NCI-H187 (cell line): ENCODE data around the gene LPCAT3.

Experiments used
- DNase-seq, 2 experiments: peaks; one replicate each; lab custom pipeline; 2025; lab: John Stamatoyannopoulos, UW

The LPCAT3 gene

GRCh38 chr12:6998715-6999451 lies 19.4 kb downstream of the LPCAT3 start:
- no peak for DNase-seq

GRCh38 chr12:6996040-6996441 lies 22.2 kb downstream of the LPCAT3 start:
- DNase-seq: no peak

GRCh38 chr12:6987956-6988553 lies 30.2 kb downstream of the LPCAT3 start:
- DNase-seq: no peak

- DNase-seq: no peak
Measured at GRCh38 chr12:6982532-6982931, 35.7 kb downstream of the LPCAT3 start.

- no peak for DNase-seq
Measured at GRCh38 chr12:6981152-6982052, 36.9 kb downstream of the LPCAT3 start.

- DNase-seq: no peak
Measured at GRCh38 chr12:6980740-6981139, 37.5 kb downstream of the LPCAT3 start.

- no peak for DNase-seq
Measured at GRCh38 chr12:6980075-6980474, 38.2 kb downstream of the LPCAT3 start.

- DNase-seq: no peak
Measured at GRCh38 chr12:6979453-6979852, 38.8 kb downstream of the LPCAT3 start.

GRCh38 chr12:6979021-6979420 lies 39.3 kb downstream of the LPCAT3 start:
- no peak for DNase-seq

- no peak for DNase-seq
Measured at GRCh38 chr12:6978611-6979011, 39.7 kb downstream of the LPCAT3 start.

- no peak for DNase-seq
Measured at GRCh38 chr12:6978188-6978587, 40.1 kb downstream of the LPCAT3 start.

- DNase-seq: no peak
Measured at GRCh38 chr12:6977653-6978052, 40.6 kb downstream of the LPCAT3 start.

GRCh38 chr12:6975297-6976032 lies 42.8 kb downstream of the LPCAT3 start:
- DNase-seq: no peak

GRCh38 chr12:6974180-6974579 lies 44.1 kb downstream of the LPCAT3 start:
- DNase-seq: no peak

GRCh38 chr12:6970096-6970527 lies 48.2 kb downstream of the LPCAT3 start:
- no peak for DNase-seq

- DNase-seq: no peak
Measured at GRCh38 chr12:6968426-6968825, 49.9 kb downstream of the LPCAT3 start.

- DNase-seq: no peak
Measured at GRCh38 chr12:6967651-6968100, 50.6 kb downstream of the LPCAT3 start.

- no peak for DNase-seq
Measured at GRCh38 chr12:6966351-6966750, 51.9 kb downstream of the LPCAT3 start.

GRCh38 chr12:6965714-6966113 lies 52.6 kb downstream of the LPCAT3 start:
- DNase-seq: no peak

GRCh38 chr12:6965026-6965661 lies 53.1 kb downstream of the LPCAT3 start:
- DNase-seq: peak; percentile 27 to 86

- no peak for DNase-seq
Measured at GRCh38 chr12:6964605-6965025, 53.7 kb downstream of the LPCAT3 start.
